Thyroid gland (tissue), 4 donors: ENCODE results near the gene GLTP. TPM values are rescaled to one million over a fixed set of nuclear protein-coding genes. Genes with fewer than 3 reads are reported as not detected.
"Not testable (repeated sequence)": the region's sequence is repeated elsewhere in the genome, so short reads cannot be mapped to it uniquely, and the experiment has no call there.

Experiments used
- DNase-seq, 2 donors: peaks; one replicate each; pipeline ENCODE4 v3.0.0-alpha.2; 2019
- H3K27ac ChIP-seq, 3 donors: fragments of 200-600 bp; sonication (generic); 1 replicate in 2 of 3; 2 replicates in 1 of 3; pipeline ENCODE4 v1.5.1; 2016 to 2019; ENCODE audit warnings: mild to moderate bottlenecking in 1 of 3, moderate library complexity in 1 of 3
- H3K27me3 ChIP-seq: fragments of 200-600 bp; sonication (generic); one replicate; pipeline ENCODE4 v1.5.1; 2019
- H3K36me3 ChIP-seq, 2 donors: fragments of 200-600 bp; sonication (generic); one replicate each; pipeline ENCODE4 v1.5.1; 2016 to 2019
- H3K4me1 ChIP-seq, 2 donors: fragments of 200-600 bp; sonication (generic); one replicate each; pipeline ENCODE4 v1.5.1; 2017 to 2019
- H3K4me3 ChIP-seq, 3 donors: fragments of 200-600 bp; sonication (generic); replicated peaks in 1 of 3; 1 replicate in 2 of 3; 2 replicates in 1 of 3; pipeline ENCODE4 v1.5.1; 2016; ENCODE audit warnings: mild to moderate bottlenecking in 1 of 3
- H3K9me3 ChIP-seq: fragments of 200-600 bp; sonication (generic); one replicate; pipeline ENCODE4 v1.5.1; 2017
- CTCF ChIP-seq, 6 experiments: fragments of 200-600 bp in 3 of 6; fragments of 450-650 bp in 3 of 6; sonication (generic) in 3 of 6; IDR thresholded peaks; one replicate each; pipeline ENCODE4 v1.5.1; 2016 to 2019; ENCODE audit warnings: antibody characterized with exemption in 6 of 6, mild to moderate bottlenecking in 2 of 6, inconsistent platforms in 1 of 6, moderate library complexity in 1 of 6
- POLR2A ChIP-seq, 2 donors: fragments of 450-650 bp; IDR thresholded peaks; one replicate each; pipeline ENCODE4 v1.6.1; 2017; ENCODE audit warnings: antibody characterized with exemption in 2 of 2, mild to moderate bottlenecking in 2 of 2, moderate library complexity in 1 of 2
- WGBS, 2 donors: methylation state at CpG; one replicate each; pipeline ENCODE4 v1.1.5; 2017; 5-methylcytosine and 5-hydroxymethylcytosine counted together
- intact Hi-C: fragments of 100-400 bp; cut with DNase I; formaldehyde crosslinking; loops from one replicate; pipeline ENCODE4 v1.15.1; 2023
- total RNA-seq, 4 donors: library from RNA; depleted of rRNA; stranded (reverse); fragments of >200 nt; gene quantifications; one replicate each; pipeline ENCODE4 v1.2.3, GENCODE V29; 2016

GLTP gene
- total RNA-seq, 4 donors from 2014 or later, result 49.9 to 72.0 (median 60.2) TPM

GRCh38 chr12:109894939-109895338, 14.6 kb upstream of the GLTP start:
- intact Hi-C loops, result no loop called here
- WGBS, 2 donors, result 62 to 66% methylated on average over 4 of the region's 4 CpGs
- TF ChIP-seq CTCF (IDR thresholded peaks at IDR 0.05) (no peak), POLR2A (IDR thresholded peaks at IDR 0.05) (no peak)

GRCh38 chr12:109893261-109893995, 13.1 kb upstream of the GLTP start:
- Histone ChIP-seq H3K4me3 (no peak overlapping the region), H3K27ac (no peak overlapping the region), H3K27me3 (no peaks in the 10 kb centered on the region), H3K9me3 (no peaks in the 10 kb centered on the region), H3K4me1 (no peaks in the 10 kb centered on the region), H3K36me3 (no peaks in the 10 kb centered on the region)
- DNase-seq, result no peak
- no peak for TF ChIP-seq POLR2A (IDR thresholded peaks at IDR 0.05)
- TF ChIP-seq CTCF (IDR thresholded peaks at IDR 0.05), result no peak
- 83 to 88% methylated on average over 7 of the region's 7 CpGs for WGBS, 2 donors
- intact Hi-C loops, result no loop called here

More at GRCh38 chr12:109894939-109895338, 14.6 kb upstream of the GLTP start:
- Histone ChIP-seq H3K4me3 (no peak overlapping the region), H3K9me3 (no peaks in the 10 kb centered on the region), H3K4me1 (peaks cover 0 to 6% of the 10 kb centered on the region in 2 donors), H3K27ac (no peak overlapping the region), H3K36me3 (no peaks in the 10 kb centered on the region), H3K27me3 (no peaks in the 10 kb centered on the region)
- DNase-seq, result no peak

- H3K27me3 ChIP-seq, result no peaks in the 10 kb centered on the region
- intact Hi-C loops, result no loop called here
- DNase-seq, result no peak
- H3K27ac ChIP-seq, result no peak overlapping the region
- H3K4me1 ChIP-seq, result no peaks in the 10 kb centered on the region
- 81 to 82% methylated on average over 4 of the region's 4 CpGs for WGBS, 2 donors
- TF ChIP-seq POLR2A (IDR thresholded peaks at IDR 0.05), result no peak
- no peak for TF ChIP-seq CTCF (IDR thresholded peaks at IDR 0.05)
- no peak overlapping the region for H3K4me3 ChIP-seq
- H3K9me3 ChIP-seq, result no peaks in the 10 kb centered on the region
- no peaks in the 10 kb centered on the region for H3K36me3 ChIP-seq
Measured at GRCh38 chr12:109892748-109893147, 12.4 kb upstream of the GLTP start.

- TF ChIP-seq CTCF (IDR thresholded peaks at IDR 0.05), result no peak
- no peak for TF ChIP-seq POLR2A (IDR thresholded peaks at IDR 0.05)
- WGBS, 2 donors, result 75 to 100% methylated on average over 1 of the region's 1 CpG
- H3K27me3 ChIP-seq, result no peaks in the 10 kb centered on the region
- H3K4me1 ChIP-seq, result no peaks in the 10 kb centered on the region
- no peak overlapping the region for H3K27ac ChIP-seq
- no peaks in the 10 kb centered on the region for H3K9me3 ChIP-seq
- H3K4me3 ChIP-seq, result no peak overlapping the region
- H3K36me3 ChIP-seq, result no peaks in the 10 kb centered on the region
- intact Hi-C loops, result no loop called here
- no peak for DNase-seq
Measured at GRCh38 chr12:109892165-109892715, 11.9 kb upstream of the GLTP start.

- H3K9me3 ChIP-seq, H3K27ac ChIP-seq, H3K27me3 ChIP-seq, intact Hi-C loops, H3K4me3 ChIP-seq, DNase-seq, H3K36me3 ChIP-seq, H3K4me1 ChIP-seq: not testable (repeated sequence)
- WGBS, 2 donors, result 75 to 79% methylated on average over 7 of the region's 7 CpGs
Measured at GRCh38 chr12:109891731-109892130, 11.4 kb upstream of the GLTP start.
